Measurements from ENCODE around the gene RPL28. TPM values are rescaled to one million over a fixed set of nuclear protein-coding genes. Genes with fewer than 3 reads are reported as not detected.

The RPL28 gene
- total RNA-seq, 5 donors from 2014 or later (not counting 1 experiment from before 2014, with no cell fraction given), result 3,465 to 4,436 (median 4,286) TPM

- H3K36me3 ChIP-seq (ENCODE audit: control insufficient read depth in 2 of 2, extremely low read depth in 1 of 2, insufficient read depth in 1 of 2, low read length in 1 of 2), result no peaks in the 10 kb centered on the region
- DNase-seq, result no peak
- Mint-ChIP-seq H3K4me1 (peaks cover 11 to 12% (median 12%) of the 10 kb centered on the region in 3 donors), H3K4me3 (no peak overlapping the region), H3K9me3 (no peaks in the 10 kb centered on the region), H3K36me3 (no peaks in the 10 kb centered on the region), H3K27ac (no peak overlapping the region), H3K27me3 (peaks cover 15 to 21% of the 10 kb centered on the region in 2 donors)
- POLR2A ChIA-PET, result interaction anchor here in 1 of 2 donors (0.6 kb wide), 2 partner anchors 39 to 51 kb away, joined by 3 to 4 read pairs; no protein-coding TSS in a partner anchor
- H3K4me3 ChIP-seq (ENCODE audit: control insufficient read depth in 1 of 2, extremely low read depth in 1 of 2, low read length in 1 of 2), result no peak overlapping the region
- no CpG with 5 or more reads among the region's 2 CpGs for WGBS (ENCODE audit: insufficient coverage)
- peaks cover 6 to 15% of the 10 kb centered on the region in 2 experiments for H3K4me1 ChIP-seq (ENCODE audit: control insufficient read depth in 1 of 2, extremely low read depth in 1 of 2, insufficient read depth in 2 of 2, low read length in 2 of 2)
- no peak for ATAC-seq (replicated peaks in 1 of 4)
- CTCF ChIA-PET, result no interaction called here
- H3K27ac ChIP-seq (ENCODE audit: low read length), result no peak overlapping the region
- no peaks in the 10 kb centered on the region for H3K9me3 ChIP-seq
- H3K27me3 ChIP-seq (replicated peaks in 1 of 2; ENCODE audit: control insufficient read depth in 2 of 2, extremely low read depth in 1 of 2, insufficient read depth in 2 of 2, low read length in 1 of 2), result peaks cover under 1 to 41% of the 10 kb centered on the region in 2 experiments
Observed at GRCh38 chr19:55426042-55426441, 40.3 kb downstream of the RPL28 start.

DNA sequence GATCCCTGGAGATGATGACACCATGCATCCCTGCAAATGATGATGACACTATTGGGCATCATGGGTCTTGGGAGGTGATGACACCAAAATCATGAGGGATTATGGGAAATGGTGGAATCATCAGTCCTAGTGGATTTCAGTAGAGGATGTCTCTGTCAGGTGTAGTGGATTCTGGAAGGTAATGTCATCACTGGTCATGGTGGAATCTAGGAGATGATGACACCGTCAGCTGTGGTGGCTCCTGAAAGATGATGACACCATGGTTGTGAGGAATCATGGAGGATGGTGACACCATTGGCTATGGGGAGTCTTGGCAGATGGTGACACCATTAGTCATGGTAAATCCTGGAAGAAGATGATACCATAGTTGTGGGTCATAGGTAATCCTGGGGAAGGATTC is 45.5 kb downstream of the RPL28 start:
- WGBS (ENCODE audit: insufficient coverage), result 82% methylated on average over 1 of the region's 1 CpG
- Mint-ChIP-seq H3K27ac (peak overlapping the region in 1 of 2 donors; percentile 14), H3K4me1 (no peaks in the 10 kb centered on the region), H3K9me3 (no peaks in the 10 kb centered on the region), H3K27me3 (peaks cover 29 to 37% of the 10 kb centered on the region in 2 donors), H3K36me3 (no peaks in the 10 kb centered on the region), H3K4me3 (no peak overlapping the region)
- no peak for DNase-seq
- ChIA-PET CTCF (no interaction called here), POLR2A (no interaction called here)
- Histone ChIP-seq H3K9me3 (no peaks in the 10 kb centered on the region), H3K36me3 (ENCODE audit: control insufficient read depth in 2 of 2, extremely low read depth in 1 of 2, insufficient read depth in 1 of 2, low read length in 1 of 2) (no peaks in the 10 kb centered on the region), H3K27me3 (replicated peaks in 1 of 2; ENCODE audit: control insufficient read depth in 2 of 2, extremely low read depth in 1 of 2, insufficient read depth in 2 of 2, low read length in 1 of 2) (peaks cover 9 to 63% of the 10 kb centered on the region in 2 experiments), H3K4me3 (ENCODE audit: control insufficient read depth in 1 of 2, extremely low read depth in 1 of 2, low read length in 1 of 2) (no peak overlapping the region), H3K4me1 (ENCODE audit: control insufficient read depth in 1 of 2, extremely low read depth in 1 of 2, insufficient read depth in 2 of 2, low read length in 2 of 2) (peaks cover 0 to 4% of the 10 kb centered on the region in 2 experiments), H3K27ac (ENCODE audit: low read length) (no peak overlapping the region)
- no peak for ATAC-seq (replicated peaks in 1 of 4)

- DNase-seq (no peak), ATAC-seq (replicated peaks in 1 of 4) (no peak)
- Histone ChIP-seq H3K27me3 (replicated peaks in 1 of 2; ENCODE audit: control insufficient read depth in 2 of 2, extremely low read depth in 1 of 2, insufficient read depth in 2 of 2, low read length in 1 of 2) (peaks cover 9 to 75% of the 10 kb centered on the region in 2 experiments), H3K27ac (ENCODE audit: low read length) (no peak overlapping the region), H3K9me3 (no peaks in the 10 kb centered on the region), H3K36me3 (ENCODE audit: control insufficient read depth in 2 of 2, extremely low read depth in 1 of 2, insufficient read depth in 1 of 2, low read length in 1 of 2) (no peaks in the 10 kb centered on the region), H3K4me3 (ENCODE audit: control insufficient read depth in 1 of 2, extremely low read depth in 1 of 2, low read length in 1 of 2) (no peak overlapping the region), H3K4me1 (ENCODE audit: control insufficient read depth in 1 of 2, extremely low read depth in 1 of 2, insufficient read depth in 2 of 2, low read length in 2 of 2) (peaks cover 0 to 4% of the 10 kb centered on the region in 2 experiments)
- POLR2A ChIA-PET, result no interaction called here
- Mint-ChIP-seq H3K36me3 (no peaks in the 10 kb centered on the region), H3K27me3 (peaks cover 38 to 46% of the 10 kb centered on the region in 2 donors), H3K27ac (no peak overlapping the region), H3K4me3 (no peak overlapping the region), H3K9me3 (no peaks in the 10 kb centered on the region), H3K4me1 (peaks cover 0 to 3% (median 0%) of the 10 kb centered on the region in 3 donors)
- CTCF ChIA-PET, result no interaction called here
- WGBS (ENCODE audit: insufficient coverage), result 88% methylated on average over 10 of the region's 14 CpGs
Observed at GRCh38 chr19:55432241-55432959, 46.7 kb downstream of the RPL28 start.

DNA sequence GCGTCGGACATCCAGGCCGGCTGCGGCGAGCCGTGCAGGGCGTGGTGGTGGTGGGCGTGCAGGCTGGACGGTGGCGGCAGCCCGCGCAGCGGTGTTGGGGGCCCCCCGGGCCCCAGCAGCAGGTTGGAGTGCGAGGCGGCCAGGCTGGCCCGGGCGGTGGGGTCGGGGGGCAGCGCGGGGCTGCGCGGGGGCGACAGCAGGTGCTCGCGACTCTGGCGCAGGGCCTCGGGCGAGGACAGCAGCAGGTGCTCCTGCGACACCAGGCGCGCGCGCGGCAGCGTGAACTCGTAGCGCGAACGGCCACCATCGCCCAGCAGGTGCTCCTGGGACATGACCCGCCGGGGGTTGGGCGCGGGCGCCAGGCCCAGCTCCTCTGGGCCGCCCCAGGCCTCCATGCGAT is 47.6 kb downstream of the RPL28 start:
- Mint-ChIP-seq H3K27me3 (peaks cover 39 to 53% of the 10 kb centered on the region in 2 donors), H3K27ac (no peak overlapping the region), H3K36me3 (no peaks in the 10 kb centered on the region), H3K4me1 (peaks cover 0 to 3% (median 0%) of the 10 kb centered on the region in 3 donors), H3K9me3 (no peaks in the 10 kb centered on the region), H3K4me3 (no peak overlapping the region)
- Histone ChIP-seq H3K4me1 (ENCODE audit: control insufficient read depth in 1 of 2, extremely low read depth in 1 of 2, insufficient read depth in 2 of 2, low read length in 2 of 2) (peaks cover 0 to 4% of the 10 kb centered on the region in 2 experiments), H3K36me3 (ENCODE audit: control insufficient read depth in 2 of 2, extremely low read depth in 1 of 2, insufficient read depth in 1 of 2, low read length in 1 of 2) (no peaks in the 10 kb centered on the region), H3K27me3 (replicated peaks in 1 of 2; ENCODE audit: control insufficient read depth in 2 of 2, extremely low read depth in 1 of 2, insufficient read depth in 2 of 2, low read length in 1 of 2) (peaks cover 9 to 83% of the 10 kb centered on the region in 2 experiments), H3K4me3 (ENCODE audit: control insufficient read depth in 1 of 2, extremely low read depth in 1 of 2, low read length in 1 of 2) (no peak overlapping the region), H3K27ac (ENCODE audit: low read length) (no peak overlapping the region), H3K9me3 (no peaks in the 10 kb centered on the region)
- CTCF ChIA-PET, result no interaction called here
- DNase-seq, result no peak
- ATAC-seq (replicated peaks in 1 of 4), result no peak
- POLR2A ChIA-PET, result no interaction called here
- 24% methylated on average over 48 of the region's 48 CpGs for whole genome bisulfite sequencing (ENCODE audit: insufficient coverage)

GRCh38 chr19:55434356-55434919 is 48.7 kb downstream of the RPL28 start:
- H3K27me3 ChIP-seq (replicated peaks in 1 of 2; ENCODE audit: control insufficient read depth in 2 of 2, extremely low read depth in 1 of 2, insufficient read depth in 2 of 2, low read length in 1 of 2), result peaks cover 15 to 83% of the 10 kb centered on the region in 2 experiments
- no peak overlapping the region for H3K4me3 ChIP-seq (ENCODE audit: control insufficient read depth in 1 of 2, extremely low read depth in 1 of 2, low read length in 1 of 2)
- no peaks in the 10 kb centered on the region for H3K36me3 ChIP-seq (ENCODE audit: control insufficient read depth in 2 of 2, extremely low read depth in 1 of 2, insufficient read depth in 1 of 2, low read length in 1 of 2)
- WGBS (ENCODE audit: insufficient coverage), result 77% methylated on average over 4 of the region's 4 CpGs
- Mint-ChIP-seq H3K9me3 (no peaks in the 10 kb centered on the region), H3K4me1 (peaks cover 0 to 6% (median 3%) of the 10 kb centered on the region in 3 donors), H3K27me3 (peaks cover 42 to 59% of the 10 kb centered on the region in 2 donors), H3K36me3 (no peaks in the 10 kb centered on the region), H3K27ac (no peak overlapping the region), H3K4me3 (no peak overlapping the region)
- no peak overlapping the region for H3K27ac ChIP-seq (ENCODE audit: low read length)
- DNase-seq (no peak), ATAC-seq (replicated peaks in 1 of 4) (no peak)
- CTCF ChIA-PET, result no interaction called here
- no peaks in the 10 kb centered on the region for H3K9me3 ChIP-seq
- POLR2A ChIA-PET, result no interaction called here
- H3K4me1 ChIP-seq (ENCODE audit: control insufficient read depth in 1 of 2, extremely low read depth in 1 of 2, insufficient read depth in 2 of 2, low read length in 2 of 2), result peaks cover 0 to 2% of the 10 kb centered on the region in 2 experiments

DNA sequence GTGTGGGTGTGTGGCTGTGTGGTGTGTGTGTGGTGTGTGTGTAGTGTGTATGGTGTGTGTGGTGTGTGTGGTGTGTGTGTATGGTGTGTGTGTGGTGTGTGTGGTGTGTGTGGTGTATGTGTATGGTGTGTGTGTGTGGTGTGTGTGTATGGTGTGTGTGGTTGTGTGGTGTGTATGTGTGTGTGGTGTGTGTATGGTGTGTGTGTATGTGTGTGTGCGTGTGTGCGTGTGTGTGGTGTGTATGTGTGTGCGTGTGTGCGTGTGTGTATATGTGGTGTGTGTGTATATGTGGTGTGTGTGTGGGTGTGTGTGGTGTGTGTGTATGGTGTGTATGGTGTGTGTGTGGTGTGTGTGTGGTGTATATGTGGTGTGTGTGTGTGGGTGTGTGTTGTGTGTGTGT is 49.3 kb downstream of the RPL28 start:
- H3K27me3 Mint-ChIP-seq, result peaks cover 45 to 60% of the 10 kb centered on the region in 2 donors
- no peaks in the 10 kb centered on the region for H3K9me3 Mint-ChIP-seq
- Histone ChIP-seq H3K36me3 (ENCODE audit: control insufficient read depth in 2 of 2, extremely low read depth in 1 of 2, insufficient read depth in 1 of 2, low read length in 1 of 2) (no peaks in the 10 kb centered on the region), H3K4me1 (ENCODE audit: control insufficient read depth in 1 of 2, extremely low read depth in 1 of 2, insufficient read depth in 2 of 2, low read length in 2 of 2) (peaks cover 0 to under 1% of the 10 kb centered on the region in 2 experiments), H3K9me3 (no peaks in the 10 kb centered on the region), H3K27me3 (replicated peaks in 1 of 2; ENCODE audit: control insufficient read depth in 2 of 2, extremely low read depth in 1 of 2, insufficient read depth in 2 of 2, low read length in 1 of 2) (peaks cover 15 to 82% of the 10 kb centered on the region in 2 experiments), H3K27ac (ENCODE audit: low read length) (no peak overlapping the region), H3K4me3 (ENCODE audit: control insufficient read depth in 1 of 2, extremely low read depth in 1 of 2, low read length in 1 of 2) (no peak overlapping the region)
- ATAC-seq (replicated peaks in 1 of 4) (no peak), DNase-seq (no peak)
- CTCF ChIA-PET, result no interaction called here
- POLR2A ChIA-PET, result no interaction called here
- H3K4me3 Mint-ChIP-seq, result no peak overlapping the region
- peaks cover 1 to 7% (median 4%) of the 10 kb centered on the region in 3 donors for H3K4me1 Mint-ChIP-seq
- WGBS (ENCODE audit: insufficient coverage), result 98% methylated on average over 4 of the region's 4 CpGs
- H3K36me3 Mint-ChIP-seq, result no peaks in the 10 kb centered on the region
- no peak overlapping the region for H3K27ac Mint-ChIP-seq
